HCT116 (cell line): ENCODE measurements around the gene SLC35A4. TPM values are rescaled to one million over a fixed set of nuclear protein-coding genes. Genes with fewer than 3 reads are reported as not detected.

Experiments
- ATAC-seq: fragments of 200-7000 bp; cut with Tn5 transposase; 2 replicates; pipeline ENCODE4 v1.9.1; 2020; ENCODE audit warnings: mild to moderate bottlenecking, moderate library complexity
- BruUV-seq: library from RNA; stranded (reverse); fragments of 400-500 nt; replicated peaks from 2 replicates; lab custom pipeline; 2021; lab: Mats Ljungman, UMichigan
- CTCF ChIA-PET: fragments of 300-600 bp; sonication (Branson Sonifier 250); formaldehyde crosslinking; loops from one replicate; lab custom pipeline; 2021; ENCODE audit warnings: antibody characterized with exemption; lab: Charles Lee
- POLR2A ChIA-PET: fragments of 300-600, 350-600 bp; sonication (Branson Sonifier 250); formaldehyde crosslinking; loops from one replicate; lab custom pipeline; 2021; ENCODE audit warnings: antibody characterized with exemption; lab: Charles Lee
- RAD21 ChIA-PET, 2 experiments: fragments of 300-600 bp; sonication (Branson Sonifier 250); formaldehyde crosslinking; loops; one replicate each; lab custom pipeline; 2023; ENCODE audit warnings: low total read pairs in 2 of 2; ENCODE audit not compliant: uncharacterized antibody in 2 of 2, unreplicated experiment in 2 of 2, low non-redundant PET in 1 of 2; lab: Charles Lee
- DNase-seq: peaks from one replicate; pipeline ENCODE4 v3.0.0-alpha.2; 2010; ENCODE audit warnings: low read depth, low spot score
- H2AFZ ChIP-seq: fragments of 200-600 bp; shearing (Covaris generic), sonication (generic); 2 replicates; pipeline ENCODE4 v1.6.1; 2017; ENCODE audit warnings: low read depth, mixed run types, mixed read lengths, antibody characterized with exemption, low read length; ENCODE audit not compliant: poor library complexity, severe bottlenecking
- H3K27ac ChIP-seq: 2 replicates; pipeline ENCODE4 v1.5.1; 2012; ENCODE audit warnings: low read depth, low read length
- H3K27me3 ChIP-seq: fragments of 200-600 bp; sonication (generic); 2 replicates; pipeline ENCODE4 v1.6.1; 2016; ENCODE audit warnings: mixed run types, low read length, mixed read lengths; ENCODE audit not compliant: insufficient read depth
- H3K36me3 ChIP-seq, 2 experiments: fragments of 200-500 bp in 1 of 2; fragments of 200-600 bp in 1 of 2; sonication (Bioruptor generic) in 1 of 2; sonication (generic) in 1 of 2; 2 replicates each; pipeline versions ENCODE4 v1.5.1 to v1.6.1; 2014 to 2016; ENCODE audit warnings: low read length in 2 of 2, inconsistent platforms in 1 of 2, mixed read lengths in 1 of 2, mixed run types in 1 of 2; ENCODE audit not compliant: insufficient read depth in 2 of 2, control insufficient read depth in 1 of 2
- H3K4me1 ChIP-seq, 2 experiments: fragments of 200-600 bp in 1 of 2; sonication (generic) in 1 of 2; 2 replicates each; pipeline versions ENCODE4 v1.5.1 to v1.6.1; 2012 to 2017; ENCODE audit warnings: low read length in 2 of 2, inconsistent platforms in 1 of 2, mild to moderate bottlenecking in 1 of 2, mixed read lengths in 1 of 2, mixed run types in 1 of 2, moderate library complexity in 1 of 2; ENCODE audit not compliant: insufficient read depth in 2 of 2, control insufficient read depth in 1 of 2
- H3K4me2 ChIP-seq: fragments of 200-600 bp; sonication (generic); 2 replicates; pipeline ENCODE4 v1.6.1; 2017; ENCODE audit warnings: mixed run types, low read length, mixed read lengths
- H3K4me3 ChIP-seq, 2 experiments: fragments of 200-600 bp in 1 of 2; sonication (generic) in 1 of 2; replicated peaks in 1 of 2; 2 replicates each; pipeline ENCODE4 v1.5.1; 2011 to 2016; ENCODE audit warnings: low read length in 2 of 2, control low read depth in 1 of 2, low read depth in 1 of 2, mild to moderate bottlenecking in 1 of 2, mixed read lengths in 1 of 2, mixed run types in 1 of 2
- H3K79me2 ChIP-seq: fragments of 200-600 bp; sonication (generic); 2 replicates; pipeline ENCODE4 v1.6.1; 2017; ENCODE audit warnings: mild to moderate bottlenecking, mixed run types, low read length, moderate library complexity, mixed read lengths; ENCODE audit not compliant: insufficient read depth
- H3K9ac ChIP-seq: fragments of 200-600 bp; sonication (generic); 2 replicates; pipeline ENCODE4 v1.6.1; 2016; ENCODE audit warnings: low read length, mixed read lengths
- H3K9me2 ChIP-seq: fragments of 200-600 bp; sonication (generic), shearing (Covaris generic); 2 replicates; pipeline ENCODE4 v1.6.1; 2017; ENCODE audit warnings: mixed run types, mild to moderate bottlenecking, moderate library complexity; ENCODE audit not compliant: insufficient read depth
- H3K9me3 ChIP-seq, 2 experiments: fragments of 200-500 bp in 1 of 2; fragments of 200-600 bp in 1 of 2; sonication (Bioruptor generic) in 1 of 2; sonication (generic) in 1 of 2; 2 replicates each; pipeline ENCODE4 v1.6.1; 2014 to 2017; ENCODE audit warnings: low read length in 2 of 2, mixed read lengths in 2 of 2, inconsistent platforms in 1 of 2, low read depth in 1 of 2, mild to moderate bottlenecking in 1 of 2, mixed run types in 1 of 2, moderate library complexity in 1 of 2; ENCODE audit not compliant: control insufficient read depth in 1 of 2, insufficient read depth in 1 of 2
- H4K20me1 ChIP-seq: fragments of 200-600 bp; sonication (generic), shearing (Covaris generic); 2 replicates; pipeline ENCODE4 v1.6.1; 2017; ENCODE audit warnings: mixed run types, mild to moderate bottlenecking, moderate library complexity; ENCODE audit not compliant: insufficient read depth
- CEBPB ChIP-seq: IDR thresholded peaks from 2 replicates; pipeline ENCODE4 v1.6.1; 2012; ENCODE audit warnings: low read depth
- JUND ChIP-seq: IDR thresholded peaks from 2 replicates; pipeline ENCODE4 v1.6.1; 2012
- POLR2AphosphoS5 ChIP-seq: IDR thresholded peaks from 2 replicates; pipeline ENCODE4 v1.6.1; 2011; ENCODE audit warnings: mild to moderate bottlenecking, low read depth, low read length, moderate library complexity
- SIN3A ChIP-seq: IDR thresholded peaks from 2 replicates; pipeline ENCODE4 v1.6.1; 2012; ENCODE audit warnings: low read depth
- intact Hi-C: fragments of 100-400 bp; cut with micrococcal nuclease; formaldehyde crosslinking; loops from 2 replicates; pipeline ENCODE4 v1.10.0; 2022
- total RNA-seq: library from RNA; stranded (reverse); gene quantifications from one replicate; pipeline ENCODE4 v1.2.1, GENCODE V29; 2021; ENCODE audit not compliant: unreplicated experiment
- TF ChIP-seq, protein P1 (sequence below), 3 experiments: fragments of 200-600 bp in 1 of 3; sonication (generic) in 1 of 3; IDR thresholded peaks in 2 of 3; conservative IDR thresholded peaks in 1 of 3; 2 replicates each; pipeline ENCODE4 v1.5.1; 2012 to 2017; ENCODE audit warnings: low read depth in 2 of 3, low read length in 2 of 3, antibody characterized with exemption in 1 of 3, borderline replicate concordance in 1 of 3, control low read depth in 1 of 3, mild to moderate bottlenecking in 1 of 3, mixed read lengths in 1 of 3, mixed run types in 1 of 3, moderate library complexity in 1 of 3; ENCODE audit not compliant: insufficient read depth in 1 of 3
- TF ChIP-seq, protein P2 (sequence below): IDR thresholded peaks from 2 replicates; pipeline ENCODE4 v1.6.1; 2011; ENCODE audit warnings: mild to moderate bottlenecking, low read length, moderate library complexity; ENCODE audit not compliant: insufficient replicate concordance; ENCODE audit errors: extremely low read depth
- TF ChIP-seq, protein P3 (sequence below): IDR thresholded peaks from 2 replicates; pipeline ENCODE4 v1.6.1; 2012

Gene SLC35A4
- total RNA-seq, 1 experiment from 2014 or later: 37.5 TPM

DNA sequence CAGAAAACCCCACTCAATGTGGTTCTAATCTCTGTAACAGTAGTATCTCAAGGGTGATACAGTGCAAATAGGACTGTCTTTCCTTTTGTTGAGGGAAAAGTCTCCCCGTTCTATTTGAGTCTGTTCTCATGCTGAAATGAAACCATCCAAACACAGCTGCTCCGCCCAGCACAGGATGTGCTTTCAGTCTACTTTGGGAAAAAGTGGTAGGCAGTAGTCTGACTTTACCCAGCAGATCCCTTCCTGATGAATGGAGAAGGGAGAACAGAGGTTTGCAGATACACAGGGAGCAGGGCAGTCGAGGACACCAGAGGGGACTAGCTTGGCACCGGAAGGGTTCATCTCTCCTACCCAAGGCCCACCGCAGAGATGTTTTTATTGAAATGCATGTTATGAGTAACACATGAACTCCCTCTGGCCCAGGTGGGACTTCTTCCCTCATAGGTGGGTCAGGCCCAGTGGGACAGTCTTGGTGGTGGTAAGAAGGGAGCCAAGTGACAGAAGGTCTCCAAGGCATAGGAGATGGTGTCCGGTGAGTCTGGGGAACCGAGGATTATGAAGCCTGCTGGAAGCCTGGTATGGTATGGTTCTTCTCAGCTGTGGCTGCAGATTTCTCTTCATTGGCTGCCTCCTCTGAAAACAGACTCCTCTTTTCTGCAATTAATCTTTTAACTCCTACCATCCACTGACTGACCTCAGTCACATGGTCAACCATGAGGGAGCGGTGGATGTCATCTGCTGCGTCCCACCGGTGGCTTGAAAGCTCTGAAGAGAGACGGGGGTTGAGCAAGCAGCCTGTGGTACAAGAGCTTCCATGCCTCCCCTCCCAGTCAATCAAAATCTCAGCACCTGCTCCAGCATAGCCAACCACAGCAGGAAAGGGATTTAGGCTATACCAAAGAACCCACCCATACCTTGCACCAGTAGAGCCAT lies 14.2 kb upstream of the SLC35A4 start:
- H3K79me2 ChIP-seq: peaks cover 50% of the 10 kb centered on the region
- ChIA-PET RAD21 (no interaction called here), POLR2A (no interaction called here), CTCF (no interaction called here)
- no peaks in the 10 kb centered on the region for H3K9me2 ChIP-seq
- TF ChIP-seq JUND (no peak), CEBPB (no peak), POLR2AphosphoS5 (no peak; the same call in 1 of the 2 replicates), SIN3A (no peak)
- TF ChIP-seq, protein P1, sequence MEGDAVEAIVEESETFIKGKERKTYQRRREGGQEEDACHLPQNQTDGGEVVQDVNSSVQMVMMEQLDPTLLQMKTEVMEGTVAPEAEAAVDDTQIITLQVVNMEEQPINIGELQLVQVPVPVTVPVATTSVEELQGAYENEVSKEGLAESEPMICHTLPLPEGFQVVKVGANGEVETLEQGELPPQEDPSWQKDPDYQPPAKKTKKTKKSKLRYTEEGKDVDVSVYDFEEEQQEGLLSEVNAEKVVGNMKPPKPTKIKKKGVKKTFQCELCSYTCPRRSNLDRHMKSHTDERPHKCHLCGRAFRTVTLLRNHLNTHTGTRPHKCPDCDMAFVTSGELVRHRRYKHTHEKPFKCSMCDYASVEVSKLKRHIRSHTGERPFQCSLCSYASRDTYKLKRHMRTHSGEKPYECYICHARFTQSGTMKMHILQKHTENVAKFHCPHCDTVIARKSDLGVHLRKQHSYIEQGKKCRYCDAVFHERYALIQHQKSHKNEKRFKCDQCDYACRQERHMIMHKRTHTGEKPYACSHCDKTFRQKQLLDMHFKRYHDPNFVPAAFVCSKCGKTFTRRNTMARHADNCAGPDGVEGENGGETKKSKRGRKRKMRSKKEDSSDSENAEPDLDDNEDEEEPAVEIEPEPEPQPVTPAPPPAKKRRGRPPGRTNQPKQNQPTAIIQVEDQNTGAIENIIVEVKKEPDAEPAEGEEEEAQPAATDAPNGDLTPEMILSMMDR (IDR thresholded peaks at IDR 0.05 in 2 of 3, conservative IDR thresholded peaks at IDR 0.05 in 1 of 3; ENCODE audit: borderline replicate concordance in 1 of 3, insufficient read depth in 1 of 3, low read depth in 2 of 3, low read length in 2 of 3): no peak
- TF ChIP-seq, protein P2, sequence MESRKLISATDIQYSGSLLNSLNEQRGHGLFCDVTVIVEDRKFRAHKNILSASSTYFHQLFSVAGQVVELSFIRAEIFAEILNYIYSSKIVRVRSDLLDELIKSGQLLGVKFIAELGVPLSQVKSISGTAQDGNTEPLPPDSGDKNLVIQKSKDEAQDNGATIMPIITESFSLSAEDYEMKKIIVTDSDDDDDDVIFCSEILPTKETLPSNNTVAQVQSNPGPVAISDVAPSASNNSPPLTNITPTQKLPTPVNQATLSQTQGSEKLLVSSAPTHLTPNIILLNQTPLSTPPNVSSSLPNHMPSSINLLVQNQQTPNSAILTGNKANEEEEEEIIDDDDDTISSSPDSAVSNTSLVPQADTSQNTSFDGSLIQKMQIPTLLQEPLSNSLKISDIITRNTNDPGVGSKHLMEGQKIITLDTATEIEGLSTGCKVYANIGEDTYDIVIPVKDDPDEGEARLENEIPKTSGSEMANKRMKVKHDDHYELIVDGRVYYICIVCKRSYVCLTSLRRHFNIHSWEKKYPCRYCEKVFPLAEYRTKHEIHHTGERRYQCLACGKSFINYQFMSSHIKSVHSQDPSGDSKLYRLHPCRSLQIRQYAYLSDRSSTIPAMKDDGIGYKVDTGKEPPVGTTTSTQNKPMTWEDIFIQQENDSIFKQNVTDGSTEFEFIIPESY: no peak
- TF ChIP-seq, protein P3, sequence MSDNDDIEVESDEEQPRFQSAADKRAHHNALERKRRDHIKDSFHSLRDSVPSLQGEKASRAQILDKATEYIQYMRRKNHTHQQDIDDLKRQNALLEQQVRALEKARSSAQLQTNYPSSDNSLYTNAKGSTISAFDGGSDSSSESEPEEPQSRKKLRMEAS: no peak
- peaks cover 9 to 35% of the 10 kb centered on the region in 2 experiments; a peak in 3 of 4 replicates for H3K36me3 ChIP-seq
- H3K4me2 ChIP-seq: no peak overlapping the region
- intact Hi-C loops: no loop called here
- peaks cover 2 to 36% of the 10 kb centered on the region in 2 experiments; a peak in 3 of 4 replicates for H3K4me1 ChIP-seq
- no peak overlapping the region for H3K9ac ChIP-seq
- H3K4me3 ChIP-seq: no peak overlapping the region
- no peaks in the 10 kb centered on the region for H3K27me3 ChIP-seq
- DNase-seq (no peak), ATAC-seq (no peak)
- no TSS peak for BruUV-seq
- no peaks in the 10 kb centered on the region; the same call in 1 of the 2 replicates for H4K20me1 ChIP-seq
- no peaks in the 10 kb centered on the region for H3K9me3 ChIP-seq
- H2AFZ ChIP-seq: no peak overlapping the region
- no peak overlapping the region for H3K27ac ChIP-seq
